ENCODE measurements around the gene PAPOLB. TPM values are rescaled to one million over a fixed set of nuclear protein-coding genes. Genes with fewer than 3 reads are reported as not detected.

The PAPOLB gene
- polyA plus RNA-seq, 3 donors: not detected

- Histone ChIP-seq H3K27ac (ENCODE audit: low read depth in 1 of 2, low read length in 2 of 2) (no peak overlapping the region), H4K20me1 (ENCODE audit: insufficient read depth, low read length) (no peaks in the 10 kb centered on the region), H3K4me3 (replicated peaks in 1 of 3; ENCODE audit: low read depth in 2 of 3, low read length in 3 of 3) (no peak overlapping the region), H3K36me3 (replicated peaks in 1 of 2; ENCODE audit: control insufficient read depth in 1 of 2, insufficient read depth in 2 of 2, low read length in 2 of 2) (no peaks in the 10 kb centered on the region), H3K4me2 (replicated peaks; ENCODE audit: extremely low read depth, low read length, poor library complexity, severe bottlenecking) (no peak overlapping the region), H3K4me1 (ENCODE audit: control insufficient read depth in 1 of 2, insufficient read depth in 2 of 2, low read length in 2 of 2) (no peaks in the 10 kb centered on the region), H3K9me3 (replicated peaks in 1 of 2; ENCODE audit: control insufficient read depth in 1 of 2, insufficient read depth in 1 of 2, low read length in 2 of 2) (no peaks in the 10 kb centered on the region), H3K79me2 (ENCODE audit: insufficient read depth, low read length) (no peaks in the 10 kb centered on the region), H2AFZ (ENCODE audit: insufficient read depth, low read depth, low read length, poor library complexity, severe bottlenecking) (no peak overlapping the region), H3K27me3 (ENCODE audit: control insufficient read depth in 2 of 2, insufficient read depth in 2 of 2, low read length in 2 of 2) (no peaks in the 10 kb centered on the region), H3K9ac (ENCODE audit: insufficient read depth, low read length, poor library complexity, severe bottlenecking) (no peak overlapping the region)
- Mint-ChIP-seq H3K4me1 (no peaks in the 10 kb centered on the region), H3K4me3 (no peak overlapping the region), H3K27me3 (ENCODE audit: low read depth in 3 of 3) (peaks cover 4 to 6% (median 5%) of the 10 kb centered on the region in 3 donors), H3K9me3 (peaks cover 0 to 6% (median 0%) of the 10 kb centered on the region in 7 donors), H3K27ac (no peak overlapping the region), H3K36me3 (no peaks in the 10 kb centered on the region)
- intact Hi-C loops (cut with micrococcal nuclease): no loop called here
- peak; percentile 6 to 21 (median 7) for DNase-seq
- peak; percentile 32 for TF ChIP-seq CTCF (IDR thresholded peaks at IDR 0.05)
- WGBS (ENCODE audit: insufficient coverage): 32% methylated on average over 10 of the region's 14 CpGs
Measured at GRCh38 chr7:4830176-4830575, 31.7 kb downstream of the PAPOLB start.

- 97% methylated on average over 14 of the region's 17 CpGs for WGBS (ENCODE audit: insufficient coverage)
- H3K27me3 ChIP-seq (ENCODE audit: control insufficient read depth in 2 of 2, insufficient read depth in 2 of 2, low read length in 2 of 2): no peaks in the 10 kb centered on the region
- no peaks in the 10 kb centered on the region for H3K4me1 Mint-ChIP-seq
- H2AFZ ChIP-seq (ENCODE audit: insufficient read depth, low read depth, low read length, poor library complexity, severe bottlenecking): no peak overlapping the region
- no peak overlapping the region for H3K4me3 ChIP-seq (replicated peaks in 1 of 3; ENCODE audit: low read depth in 2 of 3, low read length in 3 of 3)
- H3K9me3 Mint-ChIP-seq: peaks cover 0 to 6% (median 0%) of the 10 kb centered on the region in 7 donors
- H3K4me3 Mint-ChIP-seq: no peak overlapping the region
- no peaks in the 10 kb centered on the region for H3K9me3 ChIP-seq (replicated peaks in 1 of 2; ENCODE audit: control insufficient read depth in 1 of 2, insufficient read depth in 1 of 2, low read length in 2 of 2)
- no peak overlapping the region for H3K4me2 ChIP-seq (replicated peaks; ENCODE audit: extremely low read depth, low read length, poor library complexity, severe bottlenecking)
- H3K27ac Mint-ChIP-seq: peak overlapping the region in 1 of 7 donors; percentile 41
- TF ChIP-seq CTCF (IDR thresholded peaks at IDR 0.05): no peak
- no peak overlapping the region for H3K9ac ChIP-seq (ENCODE audit: insufficient read depth, low read length, poor library complexity, severe bottlenecking)
- no peaks in the 10 kb centered on the region for H3K79me2 ChIP-seq (ENCODE audit: insufficient read depth, low read length)
- peaks cover 4 to 7% (median 6%) of the 10 kb centered on the region in 3 donors for H3K27me3 Mint-ChIP-seq (ENCODE audit: low read depth in 3 of 3)
- no peaks in the 10 kb centered on the region for H4K20me1 ChIP-seq (ENCODE audit: insufficient read depth, low read length)
- H3K36me3 Mint-ChIP-seq: no peaks in the 10 kb centered on the region
- no peaks in the 10 kb centered on the region for H3K4me1 ChIP-seq (ENCODE audit: control insufficient read depth in 1 of 2, insufficient read depth in 2 of 2, low read length in 2 of 2)
- no peak for DNase-seq
- intact Hi-C loops (cut with micrococcal nuclease): no loop called here
- H3K27ac ChIP-seq (ENCODE audit: low read depth in 1 of 2, low read length in 2 of 2): no peak overlapping the region
- H3K36me3 ChIP-seq (replicated peaks in 1 of 2; ENCODE audit: control insufficient read depth in 1 of 2, insufficient read depth in 2 of 2, low read length in 2 of 2): no peaks in the 10 kb centered on the region
Measured at GRCh38 chr7:4828720-4829383, 33.0 kb downstream of the PAPOLB start.
